ENCODE data around the gene CCND1.

CCND1 gene

GRCh38 chr11:69698362-69698761, 57.4 kb downstream of the CCND1 start:
- no peak for TF ChIP-seq CTCF (IDR thresholded peaks at IDR 0.05; ENCODE audit: extremely low read depth, missing control alignments)
- no peak for DNase-seq (ENCODE audit: low spot score)

GRCh38 chr11:69699213-69699612, 58.3 kb downstream of the CCND1 start:
- no peak for DNase-seq (ENCODE audit: low spot score)
- no peak for TF ChIP-seq CTCF (IDR thresholded peaks at IDR 0.05; ENCODE audit: extremely low read depth, missing control alignments)

- no peak for TF ChIP-seq CTCF (IDR thresholded peaks at IDR 0.05; ENCODE audit: extremely low read depth, missing control alignments)
- DNase-seq (ENCODE audit: low spot score), result no peak
These were observed 59.6 kb downstream of the CCND1 start for GRCh38 chr11:69700278-69701140.

- TF ChIP-seq CTCF (IDR thresholded peaks at IDR 0.05; ENCODE audit: extremely low read depth, missing control alignments), result no peak
- DNase-seq (ENCODE audit: low spot score), result no peak
These were observed 61.3 kb downstream of the CCND1 start for GRCh38 chr11:69702239-69702691.

GRCh38 chr11:69702769-69703452, 62.0 kb downstream of the CCND1 start:
- DNase-seq (ENCODE audit: low spot score), result no peak
- TF ChIP-seq CTCF (IDR thresholded peaks at IDR 0.05; ENCODE audit: extremely low read depth, missing control alignments), result no peak

GRCh38 chr11:69703453-69703767, 62.5 kb downstream of the CCND1 start:
- DNase-seq (ENCODE audit: low spot score), result peak; percentile 54
- TF ChIP-seq CTCF (IDR thresholded peaks at IDR 0.05; ENCODE audit: extremely low read depth, missing control alignments), result no peak
